Endodermal cell (in vitro differentiated cells): Measurements from ENCODE around the gene CHI3L1. TPM values are rescaled to one million over a fixed set of nuclear protein-coding genes. Genes with fewer than 3 reads are reported as not detected.
A peak's percentile ranks its signal among the peaks of the same experiment; 100 is the strongest.

Experiments used
- DNase-seq: peaks from one replicate; pipeline ENCODE4 v3.0.0-alpha.2; 2017
- H3K27ac ChIP-seq: 2 replicates; pipeline ENCODE4 v1.5.1; 2013; ENCODE audit warnings: mild to moderate bottlenecking, low read depth, low read length, moderate library complexity
- H3K27me3 ChIP-seq: 2 replicates; pipeline ENCODE4 v1.6.1; 2013; ENCODE audit warnings: mild to moderate bottlenecking, low read length, moderate library complexity; ENCODE audit not compliant: insufficient read depth, control insufficient read depth, poor library complexity, severe bottlenecking
- H3K36me3 ChIP-seq: 2 replicates; pipeline ENCODE4 v1.7.0; 2013; ENCODE audit warnings: mild to moderate bottlenecking, low read length, moderate library complexity; ENCODE audit not compliant: control insufficient read depth, insufficient read depth
- H3K4me1 ChIP-seq: one replicate; pipeline ENCODE4 v1.7.0; 2013; ENCODE audit warnings: low read length; ENCODE audit not compliant: control insufficient read depth, insufficient read depth
- H3K4me3 ChIP-seq: 2 replicates; pipeline ENCODE4 v1.5.1; 2013; ENCODE audit warnings: mild to moderate bottlenecking, low read length, moderate library complexity
- H3K9ac ChIP-seq: 2 replicates; pipeline ENCODE4 v1.6.1; 2013; ENCODE audit warnings: mild to moderate bottlenecking, low read length, moderate library complexity; ENCODE audit not compliant: poor library complexity, severe bottlenecking; ENCODE audit errors: extremely low read depth
- H3K9me3 ChIP-seq: 2 replicates; pipeline ENCODE4 v1.6.1; 2013; ENCODE audit warnings: mild to moderate bottlenecking, low read length, moderate library complexity; ENCODE audit not compliant: control insufficient read depth
- H3K27ac Mint-ChIP-seq: 2 replicates; pipeline ENCODE4 v1.8.0; 2020; ENCODE audit warnings: mixed read lengths
- H3K27me3 Mint-ChIP-seq: 2 replicates; pipeline ENCODE4 v1.8.0; 2021; ENCODE audit warnings: mild to moderate bottlenecking, mixed read lengths; ENCODE audit not compliant: insufficient read depth
- H3K36me3 Mint-ChIP-seq: 2 replicates; pipeline ENCODE4 v1.8.0; 2020; ENCODE audit warnings: low read depth, mixed read lengths
- H3K4me1 Mint-ChIP-seq: 2 replicates; pipeline ENCODE4 v1.8.0; 2020; ENCODE audit warnings: mixed read lengths
- H3K4me3 Mint-ChIP-seq: 2 replicates; pipeline ENCODE4 v1.8.0; 2020; ENCODE audit warnings: mild to moderate bottlenecking, moderate library complexity, mixed read lengths
- H3K9me3 Mint-ChIP-seq: 2 replicates; pipeline ENCODE4 v1.8.0; 2020; ENCODE audit warnings: mild to moderate bottlenecking, mixed read lengths
- CTCF ChIP-seq: fragments of 200-600 bp; sonication (generic); conservative IDR thresholded peaks from 2 replicates; pipeline ENCODE4 v1.5.0; 2021; ENCODE audit warnings: antibody characterized with exemption, mild to moderate bottlenecking
- WGBS, 2 experiments: methylation state at CpG; one replicate each; pipeline versions ENCODE4 v1.1.5 to v1.1.7; 2013; ENCODE audit warnings: missing lambda C conversion rate in 2 of 2, mixed read lengths in 1 of 2; ENCODE audit not compliant: insufficient coverage in 1 of 2, insufficient read length in 1 of 2; 5-methylcytosine and 5-hydroxymethylcytosine counted together
- total RNA-seq, 2 donors: library from RNA; stranded (reverse); fragmentation: NEBNext Ultra II Directional in 1 of 2; extraction: Animal tissue kit (Norgen Biotek cat#: 25700) in 1 of 2; gene quantifications; 2 replicates in 1 of 2; 3 replicates in 1 of 2; pipeline ENCODE4 v1.2.1, GENCODE V29; 2021

CHI3L1 gene
- total RNA-seq, 2 donors from 2014 or later = 0.18 to 1.1 TPM

- Histone ChIP-seq H3K27me3 (no peaks in the 10 kb centered on the region), H3K4me3 (no peak overlapping the region), H3K27ac (no peak overlapping the region), H3K36me3 (no peaks in the 10 kb centered on the region), H3K9ac (no peak overlapping the region), H3K9me3 (no peaks in the 10 kb centered on the region), H3K4me1 (peaks cover 22% of the 10 kb centered on the region)
- 91 to 100% methylated on average over 5 to 11 of the region's 11 CpGs for WGBS, 2 experiments
- DNase-seq = no peak
- Mint-ChIP-seq H3K4me1 (peaks cover 43% of the 10 kb centered on the region), H3K4me3 (no peak overlapping the region), H3K27ac (no peak overlapping the region), H3K27me3 (no peaks in the 10 kb centered on the region), H3K36me3 (no peaks in the 10 kb centered on the region), H3K9me3 (no peaks in the 10 kb centered on the region)
- TF ChIP-seq CTCF = no peak
Observed at GRCh38 chr1:203180611-203181330, 5.7 kb downstream of the CHI3L1 start.

GRCh38 chr1:203179667-203180005 is 6.9 kb downstream of the CHI3L1 start:
- no peak overlapping the region for H3K4me3 Mint-ChIP-seq
- no peaks in the 10 kb centered on the region for H3K27me3 ChIP-seq
- H3K27ac Mint-ChIP-seq = no peak overlapping the region
- no peaks in the 10 kb centered on the region for H3K9me3 ChIP-seq
- 78 to 91% methylated on average over 6 to 10 of the region's 10 CpGs for WGBS, 2 experiments
- DNase-seq = no peak
- H3K9me3 Mint-ChIP-seq = no peaks in the 10 kb centered on the region
- no peaks in the 10 kb centered on the region for H3K27me3 Mint-ChIP-seq
- no peak overlapping the region for H3K27ac ChIP-seq
- H3K36me3 Mint-ChIP-seq = no peaks in the 10 kb centered on the region
- H3K9ac ChIP-seq = no peak overlapping the region
- H3K4me1 ChIP-seq = peaks cover 20% of the 10 kb centered on the region
- no peak for TF ChIP-seq CTCF
- peaks cover 42% of the 10 kb centered on the region for H3K4me1 Mint-ChIP-seq
- no peaks in the 10 kb centered on the region for H3K36me3 ChIP-seq
- H3K4me3 ChIP-seq = no peak overlapping the region

- no peak for DNase-seq
- peak overlapping the region; percentile 49 for H3K27ac Mint-ChIP-seq
- H3K27me3 Mint-ChIP-seq = no peaks in the 10 kb centered on the region
- TF ChIP-seq CTCF = no peak
- peaks cover 20% of the 10 kb centered on the region for H3K4me1 ChIP-seq
- H3K27me3 ChIP-seq = no peaks in the 10 kb centered on the region
- H3K27ac ChIP-seq = no peak overlapping the region
- H3K9me3 ChIP-seq = no peaks in the 10 kb centered on the region
- H3K36me3 Mint-ChIP-seq = no peaks in the 10 kb centered on the region
- peak overlapping the region; percentile 18 for H3K4me3 Mint-ChIP-seq
- H3K9ac ChIP-seq = no peak overlapping the region
- H3K36me3 ChIP-seq = no peaks in the 10 kb centered on the region
- H3K4me1 Mint-ChIP-seq = peaks cover 42% of the 10 kb centered on the region
- no peak overlapping the region for H3K4me3 ChIP-seq
- 88 to 92% methylated on average over 12 to 14 of the region's 14 CpGs for WGBS, 2 experiments
- H3K9me3 Mint-ChIP-seq = no peaks in the 10 kb centered on the region
Observed at GRCh38 chr1:203178821-203179666, 7.5 kb downstream of the CHI3L1 start.
